Breast epithelium (tissue), 4 donors: ENCODE results near the gene ABTB2. TPM values are rescaled to one million over a fixed set of nuclear protein-coding genes. Genes with fewer than 3 reads are reported as not detected.

Experiments used
- DNase-seq, 2 donors: peaks; one replicate each; pipeline ENCODE4 v3.0.0-alpha.2; 2019; ENCODE audit warnings: low spot score in 2 of 2
- H3K27ac ChIP-seq, 2 donors: fragments of 200-600 bp; sonication (generic) in 1 of 2; one replicate each; pipeline ENCODE4 v1.5.1; 2016 to 2019; ENCODE audit warnings: mild to moderate bottlenecking in 1 of 2
- H3K27me3 ChIP-seq, 2 donors: fragments of 200-600 bp; sonication (generic) in 1 of 2; one replicate each; pipeline versions ENCODE4 v1.5.1 to v1.6.0; 2017 to 2019; ENCODE audit warnings: control low read depth in 1 of 2, mild to moderate bottlenecking in 1 of 2
- H3K36me3 ChIP-seq: fragments of 200-600 bp; one replicate; pipeline ENCODE4 v1.5.1; 2019
- H3K4me1 ChIP-seq, 2 donors: fragments of 200-600 bp; sonication (generic); one replicate each; pipeline ENCODE4 v1.5.1; 2016 to 2019; ENCODE audit warnings: control low read depth in 1 of 2
- H3K4me3 ChIP-seq, 3 donors: fragments of 200-600 bp; sonication (generic); 1 replicate in 2 of 3; 2 replicates in 1 of 3; pipeline ENCODE4 v1.5.1; 2016 to 2019; ENCODE audit warnings: mild to moderate bottlenecking in 3 of 3, moderate library complexity in 2 of 3
- H3K9me3 ChIP-seq, 2 donors: fragments of 200-600 bp; sonication (generic) in 1 of 2; one replicate each; pipeline ENCODE4 v1.5.1; 2016 to 2019; ENCODE audit warnings: control low read depth in 1 of 2
- POLR2A ChIP-seq: fragments of 450-650 bp; IDR thresholded peaks from one replicate; pipeline ENCODE4 v1.6.1; 2016; ENCODE audit warnings: antibody characterized with exemption, mild to moderate bottlenecking, moderate library complexity
- POLR2AphosphoS5 ChIP-seq, 3 donors: sonication (generic); formaldehyde crosslinking; IDR thresholded peaks; one replicate each; pipeline ENCODE4 v1.6.1; 2017; ENCODE audit warnings: antibody characterized with exemption in 3 of 3
- intact Hi-C: fragments of 100-400 bp; cut with DNase I; formaldehyde crosslinking; loops from one replicate; pipeline ENCODE4 v1.15.1; 2023; ENCODE audit warnings: low total_unique reads
- total RNA-seq, 3 donors: library from RNA; depleted of rRNA; stranded (reverse); fragments of >200 nt; gene quantifications; one replicate each; pipeline ENCODE4 v1.1.0, GENCODE V29; 2016
- TF ChIP-seq, protein P1 (sequence below), 3 donors: fragments of 450-650 bp; IDR thresholded peaks; one replicate each; pipeline ENCODE4 v1.5.1; 2016 to 2017; ENCODE audit warnings: antibody characterized with exemption in 3 of 3, mild to moderate bottlenecking in 3 of 3, moderate library complexity in 3 of 3

The ABTB2 gene
- total RNA-seq, 3 donors from 2014 or later: 1.3 to 5.6 (median 1.9) TPM

DNA sequence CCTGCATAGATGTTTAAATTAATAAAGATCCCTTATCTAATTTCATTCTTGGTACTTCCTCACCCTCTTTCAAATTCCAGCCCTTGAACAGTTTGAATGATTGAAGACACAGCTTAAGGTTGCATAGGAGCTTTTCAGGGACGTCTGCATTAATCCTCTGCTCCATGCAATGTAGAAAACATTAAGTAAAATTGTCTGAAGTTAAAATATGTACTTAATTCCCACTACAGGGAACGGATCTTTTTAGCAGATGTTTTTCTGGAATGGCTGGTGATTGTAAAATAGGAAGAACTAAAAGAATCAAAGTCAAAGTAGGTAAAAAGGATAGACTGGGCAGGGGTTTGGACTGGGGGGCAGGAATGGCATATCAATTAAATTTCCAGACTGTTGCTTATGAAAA, 58.9 kb downstream of the ABTB2 start:
- intact Hi-C loops: no loop called here

DNA sequence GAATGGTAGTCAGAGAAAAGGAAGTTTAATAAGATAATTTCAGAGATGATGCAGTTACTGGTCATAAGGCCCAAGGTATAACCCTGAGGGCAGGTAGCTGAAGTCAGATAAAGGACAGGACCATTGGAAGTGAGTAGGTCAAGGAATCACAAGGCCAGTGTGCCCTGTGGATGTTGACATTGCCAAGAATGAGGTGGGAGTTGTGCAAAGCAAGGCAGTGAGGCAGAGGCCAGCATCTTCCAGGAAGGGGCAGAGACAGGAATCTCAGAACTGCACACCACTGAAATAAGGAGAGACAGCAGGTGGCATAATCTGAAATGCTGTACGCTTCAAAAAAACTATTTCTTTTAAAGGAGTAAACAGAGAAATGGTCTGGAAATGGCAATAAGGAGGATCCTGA, 61.4 kb downstream of the ABTB2 start:
- H3K9me3 ChIP-seq: no peaks in the 10 kb centered on the region
- H3K27me3 ChIP-seq: no peaks in the 10 kb centered on the region
- no peak for DNase-seq
- intact Hi-C loops: no loop called here
- no peak for TF ChIP-seq POLR2A
- TF ChIP-seq, protein P1, sequence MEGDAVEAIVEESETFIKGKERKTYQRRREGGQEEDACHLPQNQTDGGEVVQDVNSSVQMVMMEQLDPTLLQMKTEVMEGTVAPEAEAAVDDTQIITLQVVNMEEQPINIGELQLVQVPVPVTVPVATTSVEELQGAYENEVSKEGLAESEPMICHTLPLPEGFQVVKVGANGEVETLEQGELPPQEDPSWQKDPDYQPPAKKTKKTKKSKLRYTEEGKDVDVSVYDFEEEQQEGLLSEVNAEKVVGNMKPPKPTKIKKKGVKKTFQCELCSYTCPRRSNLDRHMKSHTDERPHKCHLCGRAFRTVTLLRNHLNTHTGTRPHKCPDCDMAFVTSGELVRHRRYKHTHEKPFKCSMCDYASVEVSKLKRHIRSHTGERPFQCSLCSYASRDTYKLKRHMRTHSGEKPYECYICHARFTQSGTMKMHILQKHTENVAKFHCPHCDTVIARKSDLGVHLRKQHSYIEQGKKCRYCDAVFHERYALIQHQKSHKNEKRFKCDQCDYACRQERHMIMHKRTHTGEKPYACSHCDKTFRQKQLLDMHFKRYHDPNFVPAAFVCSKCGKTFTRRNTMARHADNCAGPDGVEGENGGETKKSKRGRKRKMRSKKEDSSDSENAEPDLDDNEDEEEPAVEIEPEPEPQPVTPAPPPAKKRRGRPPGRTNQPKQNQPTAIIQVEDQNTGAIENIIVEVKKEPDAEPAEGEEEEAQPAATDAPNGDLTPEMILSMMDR (IDR thresholded peaks at IDR 0.05): no peak
- TF ChIP-seq POLR2AphosphoS5 (IDR thresholded peaks at IDR 0.05): no peak
- H3K36me3 ChIP-seq: no peaks in the 10 kb centered on the region
- H3K4me3 ChIP-seq: no peak overlapping the region
- no peaks in the 10 kb centered on the region for H3K4me1 ChIP-seq
- no peak overlapping the region for H3K27ac ChIP-seq

More for the DNA sequence above, 58.9 kb downstream of the ABTB2 start:
- Histone ChIP-seq H3K27me3 (no peaks in the 10 kb centered on the region), H3K27ac (no peak overlapping the region), H3K4me3 (no peak overlapping the region), H3K4me1 (no peaks in the 10 kb centered on the region), H3K9me3 (no peaks in the 10 kb centered on the region), H3K36me3 (no peaks in the 10 kb centered on the region)
- TF ChIP-seq, protein P1 (IDR thresholded peaks at IDR 0.05): no peak
- TF ChIP-seq POLR2A (no peak), POLR2AphosphoS5 (IDR thresholded peaks at IDR 0.05) (no peak)
- no peak for DNase-seq

DNA sequence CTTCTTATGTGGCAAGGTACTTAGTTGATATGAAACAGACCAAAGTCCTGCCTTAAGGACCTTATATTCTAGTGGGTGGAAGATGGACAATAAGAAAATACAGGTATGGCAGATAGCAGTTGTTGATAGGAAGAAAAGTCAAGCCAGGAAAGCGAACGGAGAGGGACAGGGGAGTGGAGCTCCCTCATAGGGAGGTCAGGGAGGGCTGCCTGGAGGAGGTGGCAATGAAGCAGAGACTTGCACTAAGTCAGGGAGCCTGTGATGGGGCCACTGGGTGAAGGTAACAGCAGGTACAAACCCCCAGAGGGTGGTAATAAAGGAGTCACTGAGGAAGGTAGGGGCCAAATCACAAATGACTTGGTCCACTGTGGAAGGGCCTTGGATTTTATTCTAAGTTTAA, 65.3 kb downstream of the ABTB2 start:
- Histone ChIP-seq H3K27ac (no peak overlapping the region), H3K4me1 (no peaks in the 10 kb centered on the region), H3K9me3 (no peaks in the 10 kb centered on the region), H3K36me3 (no peaks in the 10 kb centered on the region), H3K27me3 (no peaks in the 10 kb centered on the region), H3K4me3 (no peak overlapping the region)
- no peak for DNase-seq
- intact Hi-C loops: no loop called here
- TF ChIP-seq POLR2A (no peak), POLR2AphosphoS5 (IDR thresholded peaks at IDR 0.05) (no peak)
- TF ChIP-seq, protein P1 (IDR thresholded peaks at IDR 0.05): no peak

DNA sequence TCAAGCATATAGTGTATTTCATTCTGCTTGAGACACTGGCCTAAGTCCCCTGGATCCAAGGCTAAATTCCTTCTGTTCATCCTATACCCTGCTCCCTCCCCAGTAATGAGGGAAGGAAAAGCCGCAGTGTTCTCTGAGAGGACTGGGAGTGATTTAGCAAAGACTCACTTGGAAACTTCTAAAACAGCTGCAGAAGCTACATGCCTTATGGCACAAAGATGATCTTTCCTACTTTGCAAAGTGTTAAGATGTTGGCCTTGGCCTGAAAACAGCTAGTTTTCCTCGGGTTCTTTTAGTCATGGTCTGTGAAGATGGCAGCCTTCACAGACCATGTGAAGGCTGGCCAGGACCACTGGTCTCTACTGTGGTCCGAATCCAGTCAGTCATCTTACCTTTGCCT, 65.7 kb downstream of the ABTB2 start:
- no peaks in the 10 kb centered on the region for H3K9me3 ChIP-seq
- H3K27ac ChIP-seq: no peak overlapping the region
- TF ChIP-seq, protein P1 (IDR thresholded peaks at IDR 0.05): no peak
- no peak for TF ChIP-seq POLR2A
- no peak for TF ChIP-seq POLR2AphosphoS5 (IDR thresholded peaks at IDR 0.05)
- intact Hi-C loops: no loop called here
- no peaks in the 10 kb centered on the region for H3K4me1 ChIP-seq
- H3K4me3 ChIP-seq: no peak overlapping the region
- DNase-seq: no peak
- H3K36me3 ChIP-seq: no peaks in the 10 kb centered on the region
- no peaks in the 10 kb centered on the region for H3K27me3 ChIP-seq

DNA sequence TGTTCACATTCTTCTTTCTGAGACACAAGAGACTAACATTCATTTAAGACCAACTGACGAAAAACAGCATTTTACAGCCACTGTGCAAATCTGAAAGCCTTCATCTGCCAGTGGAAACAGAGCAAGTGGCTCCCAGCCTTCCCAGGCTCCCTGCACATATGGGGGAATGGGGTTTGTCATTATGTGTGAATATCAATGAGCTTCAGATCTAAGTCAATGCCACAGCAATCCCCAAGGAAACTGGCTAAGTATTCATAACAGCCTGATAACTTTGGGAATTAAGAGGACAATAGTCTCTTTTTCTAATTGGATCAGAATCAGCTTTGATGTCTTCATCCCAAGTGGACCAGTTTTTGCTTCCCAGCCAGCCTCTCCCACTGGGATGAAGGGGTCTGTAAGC, 66.9 kb downstream of the ABTB2 start:
- no peaks in the 10 kb centered on the region for H3K4me1 ChIP-seq
- intact Hi-C loops: no loop called here
- no peak overlapping the region for H3K4me3 ChIP-seq
- H3K9me3 ChIP-seq: no peaks in the 10 kb centered on the region
- no peaks in the 10 kb centered on the region for H3K36me3 ChIP-seq
- no peak overlapping the region for H3K27ac ChIP-seq
- no peak for DNase-seq
- no peaks in the 10 kb centered on the region for H3K27me3 ChIP-seq
- TF ChIP-seq POLR2A (no peak), POLR2AphosphoS5 (IDR thresholded peaks at IDR 0.05) (no peak)
- TF ChIP-seq, protein P1 (IDR thresholded peaks at IDR 0.05): no peak
